GM18517 (cell line): ENCODE data around the gene ADM2.
"Not testable (repeated sequence)": the region's sequence is repeated elsewhere in the genome, so short reads cannot be mapped to it uniquely, and the experiment has no call there.

Experiments
- ATAC-seq: cut with Tn5 transposase; IDR thresholded peaks from one replicate; pipeline ENCODE4 v1.9.1; 2021; ENCODE audit warnings: mild to moderate bottlenecking, moderate library complexity; ENCODE audit not compliant: unreplicated experiment

The ADM2 gene

DNA sequence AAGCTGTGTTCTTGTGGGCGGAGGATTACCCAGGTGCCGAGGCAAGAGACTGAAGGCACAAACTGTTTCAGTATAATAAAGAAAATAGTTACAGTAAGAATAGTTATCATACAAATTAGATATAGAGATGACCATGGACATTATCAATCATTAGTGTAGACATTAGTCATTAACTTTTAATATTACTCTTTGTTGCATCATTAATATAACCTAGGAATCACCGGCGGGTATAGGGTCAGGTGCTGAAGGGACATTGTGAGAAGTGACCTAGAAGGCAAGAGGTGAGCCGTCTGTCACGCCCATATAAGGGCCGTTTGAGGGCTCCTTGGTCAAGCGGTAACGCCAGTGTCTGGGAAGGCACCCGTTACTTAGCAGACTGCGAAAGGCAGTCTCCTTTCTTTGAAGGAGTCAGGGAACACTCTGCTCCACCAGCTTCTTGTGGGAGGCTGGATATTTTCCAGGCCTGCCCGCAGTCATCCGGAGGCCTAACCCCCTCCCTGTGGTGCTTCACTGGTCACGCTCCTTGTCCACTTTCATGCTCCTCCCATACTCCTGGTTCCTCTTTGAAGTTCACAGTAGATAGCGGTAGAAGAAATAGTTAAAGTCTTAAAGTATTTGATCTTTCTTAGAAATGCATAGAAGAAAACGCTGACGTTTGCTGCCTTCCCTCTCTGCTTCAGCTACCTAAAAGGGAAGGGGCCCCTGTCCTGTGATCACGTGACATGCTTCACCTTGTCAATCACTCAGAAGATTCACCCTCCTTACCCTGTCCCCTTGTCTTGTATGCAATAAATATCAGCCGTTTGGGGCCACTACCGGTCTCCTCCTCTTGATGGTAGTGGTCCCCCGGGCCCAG is 52.7 kb downstream of the ADM2 start:
- not testable (repeated sequence) for ATAC-seq

DNA sequence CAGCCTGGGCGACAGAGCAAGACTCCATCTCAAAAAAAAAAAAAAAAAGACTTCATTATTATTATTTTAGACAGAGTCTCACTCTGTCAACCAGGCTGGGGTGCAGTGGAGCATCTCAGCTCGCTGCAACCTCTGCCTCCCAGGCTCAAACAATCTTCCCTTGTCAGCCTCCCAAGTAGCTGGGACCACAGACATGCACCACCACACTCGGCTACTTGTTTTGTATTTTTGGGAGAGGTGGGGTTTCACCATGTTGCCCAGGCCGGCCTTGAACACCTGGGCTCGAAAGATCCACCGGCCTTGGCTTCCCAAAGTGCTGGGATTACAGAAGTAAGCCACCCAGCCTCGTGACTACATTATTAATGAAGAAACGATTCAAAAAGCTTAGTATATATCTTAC is 53.8 kb downstream of the ADM2 start:
- no peak for ATAC-seq
